GM19467 (cell line): ENCODE measurements around the gene ARL8B.
A peak's percentile ranks its signal among the peaks of the same experiment; 100 is the strongest.

Experiments used
- ATAC-seq: cut with Tn5 transposase; IDR thresholded peaks from one replicate; pipeline ENCODE4 v1.9.1; 2021; ENCODE audit warnings: mild to moderate bottlenecking, moderate library complexity; ENCODE audit not compliant: unreplicated experiment

The ARL8B gene

DNA sequence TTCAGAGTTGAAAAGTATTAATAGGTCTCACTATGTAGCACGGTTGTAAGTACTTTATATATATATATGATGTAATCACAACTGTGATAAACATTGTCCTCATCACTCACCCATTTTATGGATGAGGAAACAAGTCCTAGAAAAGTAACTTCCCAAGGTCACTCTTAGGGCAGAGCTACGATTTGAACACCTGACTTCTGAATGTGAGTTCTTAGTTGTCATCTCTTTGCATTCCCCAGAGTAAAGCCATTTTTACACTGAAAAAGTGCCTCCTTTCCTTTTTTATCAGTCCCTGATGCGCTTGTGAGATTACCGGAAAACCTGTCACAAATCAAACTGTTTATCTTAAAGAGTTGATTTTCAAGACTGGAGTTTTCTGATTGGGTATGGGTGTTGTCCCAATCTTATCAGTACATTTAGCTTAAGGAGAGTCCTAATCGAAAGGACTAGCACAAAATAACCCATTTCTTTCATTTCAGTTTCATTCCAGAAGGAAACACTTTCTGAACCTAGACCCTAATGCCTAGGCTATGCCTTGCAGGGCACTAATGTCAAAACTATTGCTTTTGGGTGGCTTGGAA lies 63.1 kb downstream of the ARL8B start:
- no peak for ATAC-seq

DNA sequence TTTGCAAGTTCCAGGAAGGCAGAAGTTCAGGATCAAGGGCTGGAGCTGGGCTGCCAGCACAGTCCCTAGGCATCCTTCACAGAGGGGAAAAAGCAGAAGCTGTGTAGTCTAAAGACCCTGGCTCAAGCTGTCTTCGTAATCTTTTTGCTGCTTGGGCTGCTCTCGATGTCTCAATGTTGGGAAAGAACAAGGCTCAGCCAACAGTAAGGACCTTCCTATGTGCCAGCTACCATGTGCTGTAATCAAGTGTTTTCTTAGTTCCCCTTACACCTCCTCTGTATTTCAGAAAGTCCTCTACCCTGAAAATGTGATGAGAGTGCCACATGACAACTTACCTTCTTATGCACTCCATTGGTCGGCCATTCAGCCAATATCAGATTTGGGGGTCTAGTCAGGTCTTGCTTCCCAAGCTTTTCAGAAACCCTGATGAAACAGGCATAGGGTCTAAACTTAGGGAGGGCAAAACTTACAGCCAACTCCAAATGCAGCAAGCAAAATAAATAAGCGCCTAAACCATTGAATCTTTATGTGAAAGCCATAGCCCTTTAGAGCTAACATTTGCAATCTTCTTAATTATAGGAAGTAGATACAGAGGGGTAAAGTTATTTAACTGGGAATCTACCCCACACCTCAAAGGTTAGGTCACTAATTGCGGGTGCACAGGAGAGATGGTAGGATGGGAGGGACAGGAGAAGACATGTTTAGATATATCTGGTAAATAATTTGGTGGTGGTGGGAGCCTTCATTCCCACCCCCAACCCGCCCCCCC lies 64.2 kb downstream of the ARL8B start:
- ATAC-seq, result no peak

DNA sequence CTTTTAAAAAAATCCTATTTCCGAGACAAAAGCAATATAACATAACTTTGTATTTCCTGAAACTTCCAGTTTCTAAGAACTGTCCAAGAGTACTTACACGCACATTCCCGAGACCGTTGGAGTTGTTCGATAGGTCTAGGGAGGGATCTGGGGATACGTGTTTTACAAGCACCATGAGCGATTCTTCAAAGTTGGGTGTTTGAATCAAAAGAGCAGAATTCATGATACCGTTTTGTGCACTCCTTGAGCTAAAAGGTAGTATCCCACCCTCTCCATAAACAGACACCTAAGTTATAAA lies 64.7 kb downstream of the ARL8B start:
- no peak for ATAC-seq

DNA sequence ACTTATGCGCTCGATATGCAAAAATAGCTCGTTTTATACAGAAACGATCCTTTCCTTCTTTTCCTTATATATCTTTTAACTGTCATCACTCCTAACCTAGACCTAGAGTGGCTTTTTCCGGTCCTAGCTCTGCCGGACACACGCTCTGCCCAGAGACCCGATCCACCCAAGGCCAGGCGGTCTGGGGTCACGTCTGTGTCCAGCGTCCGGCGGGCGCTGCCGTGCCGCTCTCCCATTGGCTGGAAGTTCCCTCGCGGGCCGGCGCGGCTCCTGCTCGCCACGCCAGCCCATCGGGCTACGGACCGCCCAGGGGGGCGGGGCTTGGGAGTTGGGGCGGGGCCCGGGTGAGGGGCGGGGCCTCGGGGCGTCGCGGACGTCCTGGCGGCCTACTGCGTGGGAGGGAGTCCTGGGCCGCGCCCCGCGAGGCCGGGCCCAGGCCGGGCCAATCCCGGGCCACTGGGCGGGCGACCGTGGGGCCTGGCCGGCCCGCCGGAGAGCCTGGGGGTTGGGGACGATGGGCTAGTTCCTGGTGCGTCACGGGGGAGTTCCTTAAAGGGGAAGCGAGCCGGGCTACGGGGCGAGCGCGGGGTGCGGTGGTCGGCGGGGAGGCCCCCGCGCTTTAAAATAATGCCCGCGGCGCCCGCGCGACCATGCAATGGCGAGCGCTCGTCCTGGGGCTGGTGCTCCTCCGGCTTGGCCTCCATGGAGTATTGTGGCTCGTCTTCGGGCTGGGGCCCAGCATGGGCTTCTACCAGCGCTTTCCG lies 65.2 kb downstream of the ARL8B start, which contains the start of gene EDEM1:
Gene EDEM1, plus strand, starts transcription at position 552 of the 764 bp plus-strand sequence. Its CDS starts 99 bp downstream, at position 651.
- ATAC-seq, result peak; percentile 84

GRCh38 chr3:5187920-5188418 lies 65.9 kb downstream of the ARL8B start:
- peak; percentile 14 for ATAC-seq

DNA sequence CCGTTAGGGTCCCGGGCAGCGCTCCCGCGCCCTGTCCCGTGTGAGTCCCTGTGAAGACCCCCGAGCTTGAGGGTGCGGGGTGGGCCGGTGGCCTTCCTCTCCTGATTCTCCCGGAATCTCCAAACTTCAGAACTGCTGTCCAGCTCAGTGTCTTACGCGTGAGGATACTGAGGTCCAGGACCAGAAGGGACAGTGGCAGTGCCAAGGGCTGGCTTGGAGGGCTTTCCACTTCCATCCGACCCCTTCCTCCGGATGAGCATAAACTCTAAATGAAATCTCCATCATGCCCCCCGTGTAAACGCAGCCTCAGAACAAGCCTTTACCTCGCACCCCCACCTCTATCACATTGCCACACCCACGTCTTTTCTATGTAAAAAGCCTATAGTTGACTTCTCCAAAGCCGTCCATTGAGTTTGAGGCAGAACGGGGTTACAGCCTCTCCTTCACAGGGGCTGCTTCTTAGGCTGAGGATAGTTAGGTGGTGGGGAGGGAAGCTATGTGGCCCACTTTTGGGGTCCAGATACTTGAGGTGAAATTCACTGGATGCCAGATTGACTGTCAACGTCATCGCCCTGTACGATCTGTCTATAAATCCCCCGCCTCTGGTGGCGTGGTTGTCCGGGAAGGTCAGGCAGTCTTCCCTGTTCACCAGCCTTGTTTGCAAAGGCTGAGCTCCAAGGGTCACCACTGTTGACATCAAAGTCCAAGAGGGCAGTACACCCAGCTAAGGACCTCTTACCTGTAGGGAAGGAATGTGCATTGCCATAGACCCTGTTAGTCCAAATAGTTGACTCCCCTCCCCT lies 66.5 kb downstream of the ARL8B start:
- no peak for ATAC-seq

GRCh38 chr3:5190147-5190791 lies 68.2 kb downstream of the ARL8B start:
- no peak for ATAC-seq

DNA sequence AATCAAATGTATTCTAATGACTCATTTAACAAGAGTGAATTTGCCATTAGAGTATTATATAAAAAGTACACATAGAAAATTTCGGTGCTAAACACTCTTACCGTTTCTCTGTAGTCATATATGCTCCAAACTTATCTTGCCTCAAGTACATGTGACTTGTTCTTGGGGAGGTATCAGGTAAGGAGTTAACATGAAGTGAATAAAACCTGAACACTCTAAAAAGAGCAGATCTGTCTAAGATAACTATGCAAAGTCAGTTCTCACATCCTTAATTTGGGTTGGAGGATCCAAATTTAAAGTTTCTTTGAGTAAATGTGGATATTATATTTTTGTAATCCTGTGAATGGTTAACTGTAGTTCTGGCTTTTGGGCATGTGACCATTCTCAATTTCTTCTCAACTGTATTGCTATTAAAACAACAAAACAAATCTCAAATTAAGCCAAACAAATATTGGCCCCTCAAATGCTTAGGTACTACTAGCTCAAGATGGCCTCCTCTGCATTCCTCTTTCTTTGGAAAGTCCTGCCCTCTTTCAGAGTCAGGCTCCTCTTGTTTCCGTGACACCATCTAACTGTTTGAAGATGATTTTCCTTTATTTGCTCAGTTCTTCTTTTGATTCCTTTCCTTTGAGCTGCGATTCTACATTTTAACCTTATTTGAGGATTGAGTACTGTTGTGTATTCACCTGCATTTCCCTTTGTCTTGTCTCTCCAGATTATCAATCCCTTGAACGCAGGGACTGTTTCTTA lies 69.6 kb downstream of the ARL8B start:
- ATAC-seq, result no peak

DNA sequence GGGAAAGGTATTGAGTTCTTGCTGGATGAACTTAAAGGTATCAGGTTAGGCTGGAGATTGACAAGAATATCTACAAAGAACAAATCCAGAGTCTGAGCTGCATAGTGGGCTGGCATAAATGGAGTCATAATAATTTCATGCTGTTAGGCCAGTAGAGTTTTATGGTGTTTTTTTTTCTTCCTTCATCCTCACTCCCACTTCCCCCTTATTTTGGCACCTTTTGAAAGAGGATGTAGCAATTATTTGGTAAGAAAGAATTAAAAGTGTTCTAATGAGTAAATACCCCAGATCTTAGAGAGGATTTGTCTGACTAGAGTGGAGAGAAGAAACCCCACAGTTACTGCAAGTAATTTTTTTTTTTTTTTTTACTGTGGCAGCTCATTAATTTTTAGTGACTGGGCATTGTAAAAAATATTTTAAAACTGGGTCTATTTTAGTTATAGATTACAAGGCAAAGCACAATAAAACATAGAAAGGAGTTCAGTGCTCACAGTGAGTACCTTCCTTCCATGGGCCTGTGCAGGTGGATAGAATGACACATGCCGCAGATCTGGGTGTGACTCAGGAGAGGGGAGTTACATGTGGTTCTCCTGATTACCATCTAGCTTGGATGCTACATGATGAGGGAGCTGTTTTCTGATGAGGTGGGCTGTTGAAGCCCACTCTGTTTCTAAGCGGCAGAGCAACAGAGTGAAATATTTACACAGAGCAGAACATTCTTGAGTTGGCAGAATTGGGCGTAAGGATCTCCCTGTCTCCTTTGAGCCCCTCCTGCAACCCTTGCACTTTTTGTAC lies 70.7 kb downstream of the ARL8B start:
- no peak for ATAC-seq

DNA sequence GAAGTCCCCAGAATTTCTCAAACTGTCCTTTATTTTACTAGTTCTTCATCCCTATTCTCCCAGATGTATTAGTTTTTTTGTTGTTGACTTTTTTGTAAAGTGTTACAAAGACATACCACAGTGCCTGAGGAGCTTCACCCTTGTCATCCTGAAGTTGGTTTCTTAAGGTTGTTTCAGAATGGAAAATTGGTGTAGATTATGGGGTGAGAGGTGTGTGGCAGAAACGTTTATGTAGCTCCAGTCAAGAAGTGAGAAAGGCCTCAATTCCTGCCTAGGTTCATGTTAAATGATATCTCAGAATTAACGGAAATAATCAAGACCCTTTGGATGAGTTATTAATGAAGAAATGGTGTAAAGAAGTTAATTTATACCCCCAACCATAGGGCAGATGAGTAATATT lies 72.2 kb downstream of the ARL8B start:
- ATAC-seq, result no peak

GRCh38 chr3:5194801-5195509 lies 72.9 kb downstream of the ARL8B start:
- ATAC-seq, result peak; percentile 35

- ATAC-seq, result no peak
Measured at GRCh38 chr3:5195605-5196004, 73.5 kb downstream of the ARL8B start.

GRCh38 chr3:5197022-5197421 lies 74.9 kb downstream of the ARL8B start:
- no peak for ATAC-seq

- peak; percentile 64 for ATAC-seq
Measured at GRCh38 chr3:5197470-5198312, 75.6 kb downstream of the ARL8B start.

DNA sequence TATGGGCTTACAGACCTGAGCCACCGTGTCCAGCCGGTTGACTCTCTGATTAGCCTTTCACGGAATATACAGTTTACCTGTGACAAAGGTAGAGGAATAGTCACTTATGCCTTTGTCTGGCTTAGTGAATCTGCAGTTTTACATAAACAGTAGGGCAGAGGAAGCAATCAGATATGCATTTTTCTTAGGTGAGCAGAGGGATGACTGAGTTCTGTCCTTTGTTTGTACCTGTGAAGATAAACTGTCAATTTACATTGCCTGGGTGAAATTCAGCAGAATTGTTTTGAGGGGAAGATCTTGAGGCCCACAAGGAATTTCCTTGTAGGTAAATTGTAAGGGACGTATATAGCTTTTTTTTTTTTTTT lies 76.2 kb downstream of the ARL8B start:
- no peak for ATAC-seq

DNA sequence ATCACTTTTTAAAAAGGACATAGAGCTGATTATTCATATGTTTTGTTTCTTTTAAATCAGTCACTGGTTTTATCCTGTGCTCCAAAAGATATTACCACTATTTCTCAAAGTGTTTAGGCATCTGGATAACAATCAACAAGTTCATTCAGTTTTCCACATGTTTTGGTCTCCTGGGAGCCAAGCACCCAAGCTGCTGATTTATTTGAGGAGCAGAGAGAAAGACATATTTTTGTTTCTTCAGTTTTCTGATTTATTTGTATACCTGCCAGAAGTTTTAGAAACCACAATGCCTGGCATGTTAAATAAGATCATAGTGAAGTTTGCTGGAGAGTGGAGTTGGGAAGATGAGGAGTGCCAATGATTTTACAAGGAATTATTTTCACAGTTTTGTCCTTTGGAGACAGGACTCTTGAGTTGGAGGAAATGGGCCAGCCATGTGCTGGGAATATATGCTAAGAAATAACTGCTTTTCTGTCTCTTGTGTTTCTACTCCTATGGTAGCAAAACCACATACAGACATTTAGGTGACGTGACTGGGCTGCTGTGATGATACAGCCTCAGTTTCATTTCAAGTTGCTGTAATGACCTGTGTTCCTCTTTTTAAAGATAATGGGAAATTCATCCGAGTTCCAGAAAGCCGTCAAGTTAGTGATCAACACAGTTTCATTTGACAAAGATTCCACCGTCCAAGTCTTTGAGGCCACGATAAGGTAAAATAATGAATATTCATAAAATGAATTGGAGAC lies 77.1 kb downstream of the ARL8B start:
- no peak for ATAC-seq

DNA sequence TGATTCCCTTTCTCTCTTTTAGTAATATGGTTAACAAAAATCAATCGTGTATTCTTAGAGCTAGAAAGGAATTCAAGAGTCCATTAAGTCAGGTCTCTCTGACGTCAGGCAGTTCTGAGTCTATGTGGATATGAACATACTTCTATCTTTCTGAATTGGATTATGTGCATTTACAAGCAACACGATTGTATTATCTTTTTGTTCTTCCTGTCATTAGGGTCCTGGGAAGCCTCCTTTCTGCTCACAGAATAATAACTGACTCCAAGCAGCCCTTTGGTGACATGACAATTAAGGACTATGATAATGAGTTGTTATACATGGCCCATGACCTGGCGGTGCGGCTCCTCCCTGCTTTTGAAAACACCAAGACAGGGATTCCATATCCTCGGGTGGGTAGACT lies 79.4 kb downstream of the ARL8B start:
- ATAC-seq, result no peak
